NCI-H82 (cell line): Measurements from ENCODE around the gene GRIK2.
A peak's percentile ranks its signal among the peaks of the same experiment; 100 is the strongest.

Experiments used
- DNase-seq: peaks from one replicate; lab custom pipeline; 2025; lab: John Stamatoyannopoulos, UW

The GRIK2 gene

DNA sequence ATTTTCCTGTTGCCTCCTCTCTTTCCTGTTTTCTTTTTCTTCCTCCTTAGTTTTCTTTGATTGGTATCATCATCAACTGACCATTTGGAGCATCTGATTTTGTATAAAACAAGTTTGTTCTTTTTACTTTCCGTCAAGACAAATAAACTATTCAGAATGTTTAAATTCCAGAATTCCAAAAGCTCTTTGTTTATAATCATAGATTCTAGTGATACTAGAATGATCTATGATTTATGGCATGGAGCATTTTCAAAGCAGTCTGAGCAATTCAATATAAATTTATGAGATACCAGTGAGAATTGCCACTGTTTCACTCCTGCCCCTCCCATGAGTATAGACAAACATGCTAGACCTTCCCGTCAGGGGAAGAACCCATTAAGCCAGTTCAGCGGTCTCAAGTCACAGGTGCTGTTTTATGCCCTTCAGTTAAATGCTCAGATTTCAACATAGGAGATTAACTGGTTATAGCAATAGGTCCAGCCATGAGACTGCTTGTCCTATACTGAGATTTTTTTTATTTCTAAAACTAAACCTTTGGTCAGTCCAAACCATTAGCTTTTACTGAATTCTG, 60.7 kb downstream of the GRIK2 start:
- DNase-seq: peak; percentile 63

DNA sequence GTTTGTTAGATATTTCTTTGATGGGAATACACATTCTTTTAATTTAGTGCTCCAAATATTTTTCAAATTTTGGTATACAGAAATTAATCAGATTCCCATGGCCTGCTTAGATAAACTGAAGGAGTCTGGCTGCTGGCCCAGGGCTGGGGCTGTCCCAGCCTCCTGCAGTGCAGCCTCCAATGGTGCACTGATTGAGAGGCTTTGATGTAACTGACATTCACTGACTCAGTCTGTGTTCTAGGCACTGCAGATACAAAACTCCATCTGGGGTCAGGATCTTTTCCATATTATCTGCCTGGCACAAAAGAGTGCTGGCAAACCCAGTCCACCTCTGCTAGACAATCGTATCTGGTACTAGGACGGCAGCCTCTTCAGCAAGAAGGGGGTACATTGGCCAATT, 64.8 kb downstream of the GRIK2 start:
- no peak for DNase-seq

DNA sequence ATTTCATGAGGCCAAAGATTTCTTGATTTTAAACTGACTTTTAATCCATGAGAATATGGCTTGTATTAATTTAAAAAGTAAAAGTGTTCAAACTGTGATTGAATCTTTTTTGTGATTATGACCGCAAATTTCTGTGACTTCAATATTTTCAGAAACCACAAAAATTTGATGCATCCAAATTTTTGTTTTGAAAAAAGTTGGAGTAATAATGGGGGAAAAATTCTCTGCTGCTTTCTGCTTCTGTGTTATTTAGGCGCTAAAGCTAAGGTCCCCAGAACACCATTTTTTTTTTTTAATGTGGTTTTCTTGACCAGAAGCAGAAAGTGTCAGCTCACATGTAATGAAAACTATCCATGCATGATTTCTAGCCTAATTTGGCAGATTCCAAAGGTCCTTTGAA, 65.3 kb downstream of the GRIK2 start:
- DNase-seq: no peak

DNA sequence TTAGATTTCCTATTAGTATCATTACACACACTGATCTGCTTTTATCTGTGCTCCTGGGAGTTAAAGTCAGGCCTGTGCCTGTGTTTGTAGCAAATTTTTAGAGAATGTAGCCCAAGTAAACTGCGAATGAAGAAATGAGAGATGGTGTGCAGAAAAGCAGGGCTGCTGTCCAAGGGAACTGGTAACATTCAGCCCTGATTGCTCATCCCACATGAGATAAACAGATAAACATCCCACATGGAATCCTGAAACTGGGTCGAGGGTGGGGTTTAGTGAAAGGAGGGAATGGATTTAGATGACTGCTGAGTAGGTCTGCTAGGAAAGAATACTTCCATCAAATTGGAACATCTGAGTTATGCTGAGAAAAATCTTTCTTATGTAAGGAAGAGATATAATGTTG, 69.1 kb downstream of the GRIK2 start:
- peak; percentile 22 for DNase-seq

DNA sequence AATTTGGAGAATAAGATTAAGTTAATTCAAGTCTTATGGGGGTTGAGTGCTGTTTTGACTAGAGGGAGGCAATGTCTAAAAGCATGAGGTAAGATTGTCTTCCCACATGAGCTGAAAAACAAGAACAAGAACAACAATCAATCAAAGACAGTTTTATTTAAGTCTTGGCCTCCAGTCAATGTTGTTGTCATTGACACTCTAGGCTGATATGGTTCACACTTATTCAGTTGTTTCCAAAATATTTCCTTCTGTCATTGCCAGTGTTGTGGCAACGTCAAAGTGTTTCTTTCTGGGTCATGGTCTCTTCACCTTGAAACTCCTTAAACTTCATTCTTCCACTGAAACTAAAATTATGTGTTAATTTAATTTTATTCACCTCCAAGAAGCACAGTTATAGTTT, 72.4 kb downstream of the GRIK2 start:
- peak; percentile 61 for DNase-seq

DNA sequence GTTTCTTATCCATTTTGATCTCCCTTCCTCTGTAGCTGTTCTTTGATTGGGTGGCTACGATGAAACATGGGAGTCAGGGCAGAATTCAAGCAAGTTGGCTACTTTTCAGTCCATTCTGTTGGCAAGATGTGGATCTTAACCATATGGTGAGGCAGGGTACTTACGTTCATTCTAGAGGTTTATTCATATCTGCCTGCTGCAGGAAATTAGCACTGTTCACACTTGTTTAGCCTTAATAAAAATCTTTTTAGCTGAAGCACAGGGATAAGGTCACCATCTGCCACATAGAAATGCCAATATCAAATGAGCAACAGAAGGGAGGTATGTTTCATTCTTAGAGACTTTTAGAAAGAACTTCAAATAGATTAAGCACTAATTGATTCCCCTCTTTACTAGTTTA, 83.9 kb downstream of the GRIK2 start:
- DNase-seq: peak; percentile 88

DNA sequence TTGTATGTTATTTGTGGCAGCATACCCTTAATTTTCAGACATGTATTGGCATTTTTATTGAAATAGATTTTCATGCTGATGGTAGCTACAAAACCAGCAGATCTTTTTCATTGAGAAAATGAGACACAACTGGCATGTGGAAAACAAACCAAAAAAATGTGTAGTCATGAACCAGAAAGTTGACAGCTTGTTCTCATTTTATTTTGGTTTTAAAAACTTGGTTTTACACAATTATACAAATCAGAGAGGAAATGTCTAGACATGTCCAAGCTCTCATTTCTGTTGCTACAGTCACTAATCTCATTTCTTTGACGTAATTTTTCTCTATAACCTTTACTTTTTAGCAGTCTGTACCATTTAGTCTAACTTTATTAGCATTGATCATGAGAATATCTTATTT, 85.4 kb downstream of the GRIK2 start:
- DNase-seq: no peak

DNA sequence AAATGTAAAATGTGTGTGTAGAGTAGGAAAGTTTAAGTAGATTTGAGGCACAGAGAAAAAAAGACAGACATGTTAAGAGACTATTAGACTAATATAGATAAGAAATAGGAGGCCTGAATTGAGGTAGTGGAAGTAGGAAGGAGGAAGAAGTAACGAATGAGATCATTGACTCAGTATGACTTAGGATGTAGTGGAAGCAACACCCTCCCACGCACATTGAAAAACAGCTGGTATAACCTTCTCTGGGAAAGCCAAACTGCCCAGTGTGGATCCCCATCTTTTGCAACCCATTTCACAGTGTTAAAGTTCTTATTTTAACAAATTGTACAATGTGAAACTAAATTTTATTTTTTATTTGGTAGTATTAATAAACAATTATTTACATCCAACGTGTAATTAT, 89.1 kb downstream of the GRIK2 start:
- DNase-seq: no peak

DNA sequence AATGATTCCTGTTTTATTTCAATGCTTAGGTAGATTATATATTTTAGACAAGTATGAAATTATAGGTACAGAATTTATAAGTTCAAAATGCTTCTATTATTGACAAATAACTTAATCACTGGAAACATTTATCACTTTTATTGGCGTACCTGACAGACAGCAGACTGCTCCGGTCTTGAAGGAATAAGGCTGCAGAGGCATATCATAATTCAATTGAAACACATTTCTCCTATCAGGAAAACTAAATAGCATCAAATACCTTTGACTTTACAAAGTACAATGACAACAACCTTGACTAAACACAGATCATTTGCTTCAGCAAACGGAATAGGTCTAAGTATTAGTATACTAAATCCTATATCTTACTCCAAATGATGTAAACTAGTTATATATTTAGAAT, 91.3 kb downstream of the GRIK2 start:
- no peak for DNase-seq

DNA sequence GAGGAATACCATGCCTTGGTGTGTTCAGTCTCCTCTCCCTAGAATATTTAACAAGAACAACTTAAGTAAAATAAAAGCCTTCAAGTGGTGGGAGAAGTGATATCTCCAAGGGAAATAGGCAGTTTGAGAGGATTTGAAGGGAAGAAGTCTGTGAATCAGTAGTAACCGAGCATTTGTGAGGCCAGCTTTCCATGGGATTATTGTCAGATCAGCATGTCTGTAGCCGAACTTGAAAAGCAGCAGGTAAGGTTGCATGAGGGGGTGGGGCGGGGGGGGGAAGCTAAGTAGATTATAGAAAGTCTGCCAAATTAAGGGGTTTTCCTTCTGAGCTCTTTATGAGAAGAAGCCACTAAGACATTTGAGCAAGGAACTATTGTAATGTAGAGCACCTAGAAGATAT, 92.6 kb downstream of the GRIK2 start:
- DNase-seq: peak; percentile 87

DNA sequence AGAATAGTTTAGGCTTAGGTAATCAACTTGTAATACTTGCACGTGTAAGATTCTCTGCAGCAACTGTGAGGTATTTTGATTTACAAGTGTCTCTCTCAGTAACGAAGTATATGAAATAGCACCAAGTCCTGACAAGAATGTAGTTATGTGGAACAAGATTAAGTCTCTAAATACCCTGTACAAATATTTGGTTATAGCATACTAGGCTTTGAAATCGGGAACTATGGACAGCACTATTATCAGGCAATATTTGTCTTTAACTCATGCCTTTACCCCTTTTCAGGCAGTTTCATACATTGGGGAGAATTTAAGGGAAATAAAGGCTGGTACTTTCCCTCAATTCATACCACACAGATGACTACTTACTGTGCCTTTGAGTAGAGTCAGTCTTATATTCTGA, 93.2 kb downstream of the GRIK2 start:
- DNase-seq: peak; percentile 31

DNA sequence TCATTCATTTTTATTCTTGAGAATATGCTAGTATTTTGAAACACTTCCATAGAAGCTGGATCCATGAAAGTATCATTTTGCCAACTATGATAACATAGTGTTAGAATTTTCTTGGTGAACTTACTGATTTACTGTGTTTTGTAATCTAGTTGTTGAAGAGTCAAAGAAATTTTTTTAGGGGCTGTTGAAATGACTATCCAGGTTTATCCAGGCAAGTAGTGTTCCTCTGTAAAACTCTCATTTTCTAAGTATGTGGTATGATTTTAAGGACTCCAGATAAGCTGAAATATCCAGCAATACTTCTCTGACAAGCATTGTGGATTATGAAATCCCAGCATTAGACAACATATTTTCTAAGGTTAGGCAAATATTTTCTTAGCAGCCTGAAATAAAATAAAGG, 95.9 kb downstream of the GRIK2 start:
- DNase-seq: no peak

DNA sequence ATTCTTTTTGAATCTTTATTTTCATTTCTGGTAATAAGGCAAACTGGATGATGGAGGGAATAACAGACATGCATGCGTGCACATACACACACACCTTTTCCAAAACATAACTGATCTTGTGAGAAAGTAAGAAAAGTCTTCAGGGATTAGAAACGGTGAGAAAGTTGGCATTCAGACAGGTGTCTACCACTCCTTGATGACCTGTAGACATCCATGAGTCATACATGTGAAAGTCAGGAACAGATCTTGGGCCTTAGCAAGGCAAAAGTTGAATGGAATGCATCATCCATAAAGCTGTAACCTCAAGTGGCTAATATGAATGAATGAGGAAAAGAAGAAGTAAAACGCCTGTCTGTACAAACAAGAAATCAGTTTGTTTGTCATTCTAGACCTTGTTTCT, 97.3 kb downstream of the GRIK2 start:
- no peak for DNase-seq

DNA sequence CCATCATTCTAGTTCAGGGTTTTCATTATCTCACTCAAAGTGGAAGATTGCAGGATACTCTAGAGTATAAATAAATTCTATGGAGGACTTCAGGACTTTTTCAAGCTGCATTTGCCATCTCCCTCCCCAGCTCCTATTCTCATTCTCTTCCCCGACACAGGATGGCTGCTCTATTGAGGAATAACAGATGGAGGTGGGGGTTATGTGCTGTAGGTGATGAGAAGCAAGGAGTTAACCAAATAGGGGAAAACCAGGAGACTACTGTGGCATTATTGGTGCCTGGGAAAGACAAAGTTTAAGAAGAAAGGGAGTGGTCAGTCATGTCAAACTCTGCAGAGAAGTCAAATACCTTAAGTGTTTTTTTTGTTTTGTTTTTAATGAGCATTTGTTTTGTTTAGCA, 109.3 kb downstream of the GRIK2 start:
- no peak for DNase-seq

DNA sequence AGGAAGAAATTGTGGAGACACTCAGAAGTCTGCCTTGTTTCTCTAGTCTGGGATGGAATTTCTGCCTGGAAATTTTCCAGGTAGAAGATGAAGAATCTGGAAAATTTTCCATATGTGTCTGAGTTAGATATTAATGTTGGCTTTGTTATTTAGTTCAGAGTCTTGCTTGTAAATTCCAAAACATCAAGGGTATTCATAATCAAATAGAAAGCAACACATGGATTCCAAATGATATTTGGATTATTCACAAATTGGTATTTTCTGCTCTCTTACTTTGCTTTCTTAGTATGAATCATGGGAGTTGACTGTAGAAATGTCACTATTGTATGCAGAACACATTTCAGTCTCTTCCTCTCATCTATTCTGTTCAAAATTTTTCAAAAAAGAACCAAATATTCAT, 116.0 kb downstream of the GRIK2 start:
- DNase-seq: no peak

DNA sequence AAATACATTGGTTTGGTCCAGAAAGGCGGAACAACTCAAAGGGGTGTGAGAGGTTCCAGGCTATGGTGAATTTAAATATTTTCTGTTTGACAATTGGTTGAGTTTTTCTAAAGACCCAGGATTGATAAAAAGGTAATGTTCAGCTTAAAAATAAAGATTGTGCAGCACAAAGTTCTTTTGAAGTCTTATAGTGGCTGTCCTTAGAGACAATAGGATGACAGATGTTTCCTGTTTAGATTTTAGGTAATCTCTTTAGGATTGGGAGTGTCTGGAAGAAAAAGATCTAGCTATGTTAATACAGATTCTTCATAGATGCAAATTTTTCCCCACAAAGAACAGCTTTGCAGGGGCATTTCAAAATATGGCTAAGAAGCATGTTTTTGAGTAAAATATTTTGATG, 119.7 kb downstream of the GRIK2 start:
- peak; percentile 76 for DNase-seq

DNA sequence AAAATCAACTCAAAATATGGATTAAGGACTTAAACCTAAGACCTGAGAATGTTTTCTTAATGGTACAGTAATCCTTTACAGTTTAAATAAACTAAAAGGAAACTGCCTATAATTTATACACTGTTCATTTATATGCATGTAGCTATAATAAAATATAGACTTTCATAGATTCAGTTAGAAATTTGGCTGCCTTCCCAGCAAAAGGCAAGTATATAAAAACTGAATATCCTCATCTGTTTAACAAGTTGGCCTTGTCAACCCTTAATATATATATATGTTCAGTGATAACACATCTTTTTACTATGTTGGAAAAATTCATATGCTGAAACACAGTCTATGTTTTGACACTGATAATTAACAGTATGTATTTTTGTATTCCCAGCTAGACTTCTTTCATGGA, 123.1 kb downstream of the GRIK2 start:
- no peak for DNase-seq

DNA sequence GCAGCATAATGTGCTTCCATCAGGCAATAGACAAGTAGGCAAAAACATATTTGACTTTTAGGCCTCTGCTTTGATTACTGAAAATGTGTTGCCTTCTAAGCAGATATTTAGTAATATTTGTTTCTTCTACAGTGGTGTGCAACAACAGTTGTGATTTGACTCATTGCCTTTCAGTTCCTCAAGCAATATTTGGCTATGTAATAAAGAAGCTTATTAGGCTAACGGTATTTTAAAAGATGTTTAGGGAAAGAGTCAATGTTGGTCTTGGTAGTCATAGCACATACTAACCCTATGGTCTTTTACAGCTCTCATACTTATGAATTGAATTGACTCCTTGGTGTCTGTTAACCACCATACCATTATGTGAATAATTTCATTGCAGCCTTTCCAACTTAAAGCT, 124.1 kb downstream of the GRIK2 start:
- no peak for DNase-seq

DNA sequence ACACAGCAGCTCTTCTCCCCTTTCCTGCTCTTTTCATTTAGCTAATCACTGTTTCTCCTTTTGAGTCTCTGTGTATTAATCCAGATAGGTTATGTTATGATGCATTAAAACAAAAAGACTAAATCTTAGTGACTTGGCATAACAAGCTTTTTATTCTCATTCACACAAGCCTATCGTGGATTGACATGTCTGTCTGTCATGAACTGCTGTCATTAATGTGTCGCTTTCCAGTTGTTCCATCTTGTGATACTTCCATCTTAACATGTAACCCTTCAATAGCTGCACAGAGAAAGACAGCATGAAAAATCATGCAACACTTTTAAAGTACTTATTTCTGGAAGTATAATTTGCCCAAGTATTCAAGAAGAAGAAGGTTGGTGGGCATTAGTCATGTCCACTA, 128.7 kb downstream of the GRIK2 start:
- no peak for DNase-seq

DNA sequence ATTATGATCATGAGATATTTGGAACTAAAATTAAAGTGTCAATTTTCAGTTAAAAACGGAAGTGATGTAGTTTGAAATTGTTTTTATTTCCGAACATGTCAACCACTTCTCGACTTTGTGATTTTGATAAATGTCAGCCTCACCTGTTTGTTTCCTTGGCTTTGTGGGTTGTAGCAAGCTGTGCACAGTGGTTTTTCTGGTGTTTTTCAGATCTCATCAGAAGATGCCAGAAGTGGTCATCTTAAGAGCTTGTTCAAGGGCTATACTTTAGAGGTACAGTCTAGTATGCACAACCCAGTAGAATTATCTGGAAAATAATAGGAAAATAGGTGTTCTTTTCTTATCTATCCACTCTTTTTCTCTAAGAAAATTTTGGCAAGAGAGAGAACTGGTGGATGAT, 134.0 kb downstream of the GRIK2 start:
- DNase-seq: no peak

DNA sequence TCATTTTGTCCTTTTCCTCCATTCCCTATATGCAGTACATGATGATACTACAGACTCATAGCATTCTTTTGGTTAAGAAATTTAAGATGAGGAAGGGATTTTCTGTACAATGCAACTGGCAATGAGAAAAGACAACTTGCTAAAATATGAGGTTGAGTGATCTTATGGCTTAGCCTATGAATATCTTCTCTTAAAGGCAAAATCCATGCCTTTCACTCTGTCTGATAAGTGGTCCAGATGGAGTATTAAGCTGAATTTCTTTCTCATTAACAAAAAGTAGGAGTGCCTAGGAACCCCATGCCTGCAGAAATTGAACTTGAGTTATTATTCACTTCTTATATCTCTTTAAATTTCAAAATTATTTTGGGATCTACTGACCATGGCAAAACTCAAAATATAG, 135.3 kb downstream of the GRIK2 start:
- DNase-seq: no peak

DNA sequence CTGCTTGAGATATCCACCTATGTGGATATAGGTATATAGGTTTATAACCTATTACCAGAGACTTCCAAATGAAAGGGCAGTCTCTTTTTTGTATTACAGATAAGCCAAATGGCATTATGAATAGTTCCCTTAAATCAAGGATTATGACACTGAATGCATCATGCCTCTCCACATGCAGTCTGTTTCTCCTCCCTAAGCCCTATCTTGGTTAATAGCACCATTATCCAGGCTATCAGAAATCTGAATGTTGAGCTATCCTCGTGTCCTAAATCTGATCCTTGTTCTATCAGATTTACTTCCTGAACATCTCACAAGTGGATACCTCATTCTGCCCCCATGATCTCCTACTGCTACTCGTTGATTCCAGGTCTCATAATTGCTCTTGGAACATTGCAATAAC, 138.0 kb downstream of the GRIK2 start:
- DNase-seq: no peak

DNA sequence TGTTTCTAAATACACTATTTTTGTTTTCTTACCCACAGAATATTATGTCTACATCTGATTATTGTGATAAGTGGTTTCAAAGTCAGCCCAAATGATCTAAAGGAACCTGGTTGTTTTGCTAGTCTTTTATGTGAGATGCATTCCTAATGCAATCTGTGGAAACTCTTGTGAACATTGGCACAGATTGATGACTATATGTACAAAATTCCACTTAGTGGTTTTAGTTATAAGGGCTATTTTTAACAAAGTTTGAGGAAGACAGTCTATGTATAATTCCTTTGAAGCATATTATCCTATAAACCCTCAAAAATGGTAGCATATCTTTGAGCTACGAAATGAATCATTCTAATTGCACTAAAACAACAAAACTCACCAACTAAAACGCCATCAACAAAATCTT, 140.9 kb downstream of the GRIK2 start:
- DNase-seq: no peak

DNA sequence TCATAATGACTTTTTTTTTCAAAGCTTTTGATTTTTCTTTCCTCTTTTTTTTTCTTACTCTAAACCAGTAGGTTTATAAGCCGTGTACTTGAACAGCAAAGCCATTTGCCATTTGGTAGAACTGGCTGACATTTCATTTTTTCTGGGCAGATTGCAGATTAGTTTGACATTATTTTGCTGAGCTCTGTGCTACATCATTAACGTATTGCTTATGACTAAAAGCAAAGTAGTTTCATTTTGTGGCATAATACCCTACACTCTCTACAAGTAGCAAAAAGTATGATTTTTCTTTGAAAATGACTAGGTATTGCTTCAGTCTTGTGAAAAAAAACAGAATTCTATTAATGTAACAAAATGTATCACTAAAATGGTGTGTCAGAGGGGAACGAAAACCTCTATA, 141.3 kb downstream of the GRIK2 start:
- no peak for DNase-seq

DNA sequence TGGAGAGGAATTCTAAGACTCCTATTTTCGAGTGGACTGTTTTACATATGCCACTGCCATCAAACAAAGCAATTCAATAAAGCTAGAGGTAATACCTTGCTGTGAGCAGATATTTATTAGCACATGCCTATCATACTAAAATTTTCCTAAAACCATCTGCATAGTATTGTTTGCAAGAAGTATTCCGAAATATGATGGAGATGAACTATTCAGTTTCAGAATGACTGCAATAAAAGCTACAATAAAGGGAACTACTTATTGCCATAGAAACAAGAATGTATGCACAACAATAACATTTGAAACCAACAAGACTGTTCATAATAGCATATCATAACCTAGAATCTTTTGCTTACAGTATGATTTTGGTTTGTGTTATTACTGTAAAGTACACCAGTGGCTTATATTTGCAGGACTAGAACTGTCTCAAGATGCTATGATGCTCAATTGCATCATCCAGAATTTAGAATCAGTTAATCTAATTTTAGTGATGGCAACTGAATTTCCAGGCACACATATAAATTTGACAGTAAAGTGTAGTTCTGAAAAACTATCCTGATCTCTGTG, 144.3 kb downstream of the GRIK2 start:
- DNase-seq: no peak
